Right ventricle myocardium superior (tissue), 1 donor: ENCODE measurements around the gene ENGASE. TPM values are rescaled to one million over a fixed set of nuclear protein-coding genes. Genes with fewer than 3 reads are reported as not detected.
A peak's percentile ranks its signal among the peaks of the same experiment; 100 is the strongest.

Experiments used
- ATAC-seq: fragments of 200-7000 bp; cut with Tn5 transposase; one replicate; pipeline ENCODE4 v1.9.1; 2020; ENCODE audit warnings: mild to moderate bottlenecking; ENCODE audit not compliant: poor library complexity
- DNase-seq: peaks from one replicate; pipeline ENCODE4 v3.0.0-alpha.2; 2020
- intact Hi-C: fragments of 100-400 bp; cut with DNase I; formaldehyde crosslinking; loops from one replicate; pipeline ENCODE4 v1.11.2; 2022
- total RNA-seq: library from RNA; stranded (reverse); fragmentation: NEBNext Ultra II Directional; extraction: Animal tissue kit (Norgen Biotek cat#: 25700); gene quantifications from one replicate; pipeline ENCODE4 v1.2.1, GENCODE V29; 2021
- donor health status: DM: no; HTN: yes; CAD: no; lungs with severe emphysema.

The ENGASE gene
- total RNA-seq, 1 donor from 2014 or later = 29.1 TPM

DNA sequence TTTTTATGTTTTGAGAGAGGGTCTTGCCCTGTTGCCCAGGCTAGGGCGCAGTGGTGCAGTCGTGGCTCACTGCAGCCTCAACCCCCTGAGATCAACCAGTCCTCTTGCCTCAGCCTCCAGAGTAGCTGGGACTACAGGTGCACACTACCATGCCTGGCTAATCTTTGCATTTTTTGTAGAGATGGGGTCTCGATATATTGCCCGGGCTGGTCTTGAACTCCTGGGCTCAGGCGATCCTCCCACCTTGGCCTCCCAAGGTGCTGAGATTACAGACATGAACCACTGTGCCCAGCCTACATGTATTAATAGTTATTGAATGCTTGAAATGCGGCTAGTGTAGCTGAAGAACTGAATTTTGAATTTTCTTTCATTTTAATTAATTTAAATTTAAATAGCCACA, 38.4 kb upstream of the ENGASE start:
- intact Hi-C loops = no loop called here
- no peak for DNase-seq
- no peak for ATAC-seq

DNA sequence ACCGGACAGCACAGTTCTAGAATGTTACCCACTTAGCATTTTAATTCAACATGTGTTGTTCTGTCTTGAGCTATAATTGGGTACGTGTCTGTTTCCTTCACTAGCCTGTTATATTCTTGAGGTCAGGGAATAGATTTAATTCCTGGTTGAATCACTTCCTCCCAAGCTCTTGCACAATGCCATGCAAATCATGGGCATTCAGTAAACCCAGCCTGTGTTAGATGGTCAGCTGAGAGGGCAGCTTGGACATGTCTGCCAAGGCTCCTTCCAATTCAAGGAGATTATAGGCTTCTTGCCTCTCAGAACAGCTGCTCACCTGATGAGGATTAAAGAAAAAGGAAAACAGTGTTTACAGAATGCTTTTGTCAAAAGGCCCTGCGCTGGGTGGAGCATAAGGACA, 38.0 kb upstream of the ENGASE start:
- DNase-seq (no peak), ATAC-seq (no peak)
- intact Hi-C loops = no loop called here

DNA sequence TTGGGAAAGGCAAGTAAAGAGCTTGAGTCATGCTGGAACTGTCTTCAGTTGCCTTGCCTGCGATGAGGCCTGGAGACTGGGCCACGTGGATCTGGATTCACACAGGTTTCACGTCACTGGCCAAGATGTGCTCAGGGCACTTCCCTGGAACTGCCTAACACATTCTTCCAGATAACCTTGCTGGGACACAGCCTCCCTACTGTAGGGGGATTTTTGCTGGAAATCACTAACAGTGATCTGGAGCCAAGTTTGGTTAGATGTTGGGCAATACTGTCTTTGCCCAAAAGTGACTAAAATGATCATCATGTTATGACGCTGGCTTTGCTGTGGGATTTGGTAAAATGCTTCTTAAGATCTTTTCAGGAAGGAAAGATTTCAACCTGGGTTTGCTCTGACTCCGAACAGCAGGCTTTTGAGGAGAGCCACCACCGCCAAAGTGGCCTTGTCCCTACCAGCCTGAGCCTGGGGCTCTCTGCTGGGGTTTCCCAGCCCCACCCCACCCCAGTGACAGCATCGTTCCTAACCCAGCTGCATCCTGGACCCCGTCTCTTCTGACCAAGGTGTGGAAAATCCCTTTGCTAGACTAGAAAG, 36.0 kb upstream of the ENGASE start:
- DNase-seq = peak; percentile 70
- peak; percentile 56 for ATAC-seq
- intact Hi-C loops = no loop called here

DNA sequence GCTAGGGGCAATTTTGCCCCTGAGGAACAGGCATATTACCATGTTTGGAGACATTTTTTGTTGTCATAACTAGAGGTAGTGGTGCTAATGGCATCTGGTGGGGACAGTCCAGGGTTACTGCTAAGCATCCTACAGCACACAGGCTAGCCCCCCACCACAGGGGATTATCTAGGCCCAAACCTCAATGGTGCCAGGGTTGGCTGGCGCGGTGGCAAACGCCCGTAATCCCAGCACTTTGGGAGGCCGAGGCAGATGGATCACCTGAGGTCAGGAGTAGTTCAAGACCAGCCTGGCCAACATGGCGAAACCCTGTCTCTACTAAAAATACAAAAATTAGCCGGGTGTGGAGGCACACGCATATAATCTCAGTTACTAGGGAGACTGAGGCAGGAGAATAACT, 35.5 kb upstream of the ENGASE start:
- no peak for ATAC-seq
- no peak for DNase-seq
- intact Hi-C loops = no loop called here

DNA sequence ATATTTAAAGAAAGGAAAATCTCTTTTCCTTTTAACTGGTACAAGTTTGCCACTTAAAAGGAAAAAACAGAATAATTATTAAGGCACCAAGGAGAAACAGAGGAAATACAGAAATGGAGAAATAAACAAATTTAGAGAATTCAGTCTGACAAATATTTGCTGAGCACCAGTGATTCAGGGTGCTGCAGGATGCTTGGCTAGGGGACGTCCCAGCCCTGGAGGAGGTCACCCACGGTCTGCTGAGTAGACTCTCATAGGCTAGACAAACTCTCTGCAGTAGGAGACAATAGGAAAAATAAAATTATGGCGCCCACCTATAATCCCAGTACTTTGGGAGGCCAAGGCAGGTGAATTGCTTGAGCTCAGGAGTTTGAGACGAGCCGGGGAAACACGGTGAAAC, 34.7 kb upstream of the ENGASE start:
- intact Hi-C loops = no loop called here
- DNase-seq (no peak), ATAC-seq (no peak)

DNA sequence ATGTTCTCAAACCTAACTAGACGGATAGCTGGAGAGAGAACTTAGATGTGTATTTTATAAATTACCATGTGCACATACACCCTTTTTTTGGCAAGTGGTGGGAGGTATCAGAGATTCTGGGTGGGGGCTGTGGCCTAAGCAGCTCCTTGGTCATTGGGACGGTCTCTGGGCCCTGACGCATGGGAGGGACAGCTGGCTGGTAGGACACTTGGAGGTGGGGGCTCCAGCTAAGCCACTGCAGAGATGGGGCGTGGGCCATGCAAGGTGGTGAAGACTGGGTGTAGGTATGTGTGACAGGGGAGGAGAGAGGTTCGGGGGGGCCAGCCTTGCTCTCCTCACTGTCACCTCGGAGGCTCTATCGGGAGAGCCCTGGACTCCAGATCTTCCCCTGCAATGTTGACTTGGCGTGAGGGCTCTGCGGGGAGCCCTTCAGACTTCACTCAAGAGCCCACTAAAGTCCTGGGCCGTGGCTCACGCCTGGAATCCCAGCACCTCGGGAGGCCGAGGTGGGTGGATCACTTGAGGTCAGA, 33.5 kb upstream of the ENGASE start:
- intact Hi-C loops = no loop called here
- ATAC-seq (no peak), DNase-seq (no peak)

DNA sequence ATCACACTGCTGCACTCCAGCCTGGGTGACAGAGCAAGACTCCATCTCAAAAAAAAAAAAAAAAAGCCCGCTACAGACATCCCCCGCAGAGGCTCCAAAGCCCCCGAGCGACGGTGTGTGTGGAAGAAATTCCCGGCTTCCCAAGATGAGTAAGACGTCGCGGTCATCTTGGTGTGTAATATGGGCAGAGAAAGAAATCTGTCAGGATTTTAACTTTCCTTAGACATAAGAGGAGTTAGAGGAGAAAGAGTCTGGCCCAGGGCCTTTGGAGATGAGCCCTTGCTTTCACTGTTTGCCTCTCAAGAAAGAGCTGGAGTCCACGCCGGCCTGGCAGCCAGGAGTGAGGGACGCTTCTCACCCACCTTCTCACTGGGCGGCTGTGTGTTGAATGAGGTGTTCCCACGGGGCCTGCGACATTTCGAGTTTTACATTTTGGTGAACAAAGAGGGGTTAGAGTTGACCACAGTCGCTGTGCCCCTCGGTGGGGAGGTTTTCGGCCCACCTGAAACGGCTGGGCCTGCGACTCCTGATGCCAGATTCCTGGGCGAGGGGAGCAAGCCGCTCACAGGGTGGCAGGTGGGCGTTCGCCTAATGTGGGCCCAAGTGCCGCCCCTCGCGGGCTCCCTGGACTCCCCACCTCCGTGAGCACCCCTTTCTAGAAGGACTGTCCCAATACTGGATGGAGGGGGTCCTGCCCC, 32.8 kb upstream of the ENGASE start:
- intact Hi-C loops = no loop called here
- ATAC-seq (no peak), DNase-seq (no peak)

DNA sequence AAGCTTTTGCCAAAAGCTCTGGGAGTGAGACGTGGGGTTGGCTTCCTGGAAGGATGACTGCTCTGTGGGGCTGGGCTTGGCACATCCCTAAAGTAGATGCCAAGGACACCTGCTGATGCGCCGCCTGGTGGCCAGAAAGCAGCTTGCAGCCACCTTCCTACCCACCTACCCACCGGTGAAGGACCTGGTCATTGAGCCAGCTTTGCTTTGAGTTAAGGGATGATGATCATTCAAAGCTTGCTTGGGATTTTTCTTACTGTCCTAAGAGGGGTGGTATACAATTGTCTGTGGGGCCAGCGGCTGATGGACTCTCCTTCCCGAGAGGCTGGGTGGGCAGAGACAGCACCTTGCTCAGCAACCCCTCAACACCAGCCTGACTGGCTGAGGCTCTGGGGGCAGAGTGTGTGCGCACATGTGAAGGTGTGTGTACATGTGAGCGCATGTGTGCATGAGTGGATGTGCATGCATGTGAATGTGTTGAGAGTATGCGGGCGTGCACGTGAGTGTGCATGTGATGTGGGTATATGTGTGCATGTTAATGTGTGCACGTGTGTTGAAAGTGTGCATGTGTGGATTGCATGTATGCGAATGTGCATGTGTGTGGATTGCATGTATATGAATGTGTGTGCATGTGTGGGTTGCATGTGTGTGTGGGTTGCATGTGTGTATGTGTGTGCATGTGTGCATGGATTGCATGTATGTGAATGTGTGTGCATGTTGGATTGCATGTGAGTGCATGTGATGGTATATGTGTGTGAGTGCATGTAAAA, 32.0 kb upstream of the ENGASE start:
- intact Hi-C loops = no loop called here
- peak; percentile 46 for ATAC-seq
- DNase-seq = peak; percentile 80

DNA sequence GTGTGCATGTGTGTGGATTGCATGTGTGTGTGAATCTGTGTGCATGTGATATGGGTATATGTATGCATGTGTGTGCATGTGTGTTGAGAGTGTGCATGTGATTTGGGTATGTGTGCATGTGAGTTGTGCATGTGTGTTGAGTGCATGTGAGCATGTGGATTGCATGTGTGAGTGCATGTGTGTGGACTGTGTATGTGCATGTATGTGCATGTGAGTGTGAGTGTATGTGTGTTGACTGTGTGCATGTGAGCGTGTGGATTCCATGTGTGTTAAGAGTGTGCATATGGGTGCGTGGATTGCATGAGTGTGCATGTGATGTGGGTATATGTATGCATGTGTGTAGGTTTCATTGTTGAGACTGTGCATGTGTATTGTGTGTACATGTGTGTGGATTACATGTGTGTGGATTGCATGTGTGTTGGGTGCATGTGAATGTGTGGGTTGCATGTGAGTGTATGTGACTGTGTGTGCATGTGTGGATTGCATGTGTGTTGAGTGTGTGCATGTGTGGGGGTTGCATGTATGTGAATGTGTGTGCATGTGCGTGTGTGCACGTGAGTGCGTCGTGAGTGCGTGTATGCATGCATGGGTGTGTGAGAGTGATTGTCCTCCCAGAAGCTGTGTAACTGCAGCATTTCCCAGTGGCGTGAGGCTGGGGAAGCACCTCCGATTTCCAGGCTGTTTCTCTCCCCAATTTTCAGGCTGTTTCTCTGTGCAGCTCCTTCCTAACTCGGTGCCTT, 31.3 kb upstream of the ENGASE start:
- intact Hi-C loops = no loop called here
- no peak for DNase-seq

DNA sequence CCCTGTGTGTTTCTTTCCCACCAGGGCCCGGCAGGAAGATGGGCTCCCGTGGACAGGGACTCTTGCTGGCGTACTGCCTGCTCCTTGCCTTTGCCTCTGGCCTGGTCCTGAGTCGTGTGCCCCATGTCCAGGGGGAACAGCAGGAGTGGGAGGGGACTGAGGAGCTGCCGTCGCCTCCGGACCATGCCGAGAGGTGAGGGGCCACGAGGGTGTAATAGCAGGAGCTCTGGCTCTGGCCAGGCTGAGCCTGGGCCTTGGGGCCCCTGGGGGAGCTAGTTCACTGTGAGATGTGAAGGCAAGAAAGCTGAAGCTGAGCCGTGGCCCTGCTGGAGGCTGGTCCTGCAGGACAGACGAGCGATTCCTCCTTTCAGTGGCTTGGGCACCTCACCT, 30.7 kb upstream of the ENGASE start:
- DNase-seq = no peak
- intact Hi-C loops = no loop called here
- ATAC-seq = no peak

More for the DNA sequence above, 31.3 kb upstream of the ENGASE start:
- ATAC-seq = no peak

DNA sequence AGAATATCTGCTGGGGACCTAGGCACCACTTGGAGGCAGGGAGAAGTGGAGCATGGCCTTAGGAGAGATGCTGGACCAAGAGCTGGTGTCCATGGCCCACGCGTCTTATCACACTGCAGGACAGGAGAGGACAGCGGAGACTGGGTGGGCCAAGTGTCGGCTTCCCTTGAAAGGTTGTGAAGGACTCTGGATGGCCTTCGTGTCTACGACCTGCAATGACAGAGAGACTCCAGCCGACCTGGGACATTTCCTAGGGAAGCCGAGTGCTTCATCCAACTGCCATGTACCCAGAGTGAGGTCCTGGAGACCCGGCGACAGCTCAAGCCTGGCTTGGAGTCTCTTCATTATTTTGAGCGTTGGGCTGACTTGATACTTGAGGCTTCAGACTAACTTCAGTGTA, 30.2 kb upstream of the ENGASE start:
- DNase-seq (no peak), ATAC-seq (no peak)
- intact Hi-C loops = no loop called here

DNA sequence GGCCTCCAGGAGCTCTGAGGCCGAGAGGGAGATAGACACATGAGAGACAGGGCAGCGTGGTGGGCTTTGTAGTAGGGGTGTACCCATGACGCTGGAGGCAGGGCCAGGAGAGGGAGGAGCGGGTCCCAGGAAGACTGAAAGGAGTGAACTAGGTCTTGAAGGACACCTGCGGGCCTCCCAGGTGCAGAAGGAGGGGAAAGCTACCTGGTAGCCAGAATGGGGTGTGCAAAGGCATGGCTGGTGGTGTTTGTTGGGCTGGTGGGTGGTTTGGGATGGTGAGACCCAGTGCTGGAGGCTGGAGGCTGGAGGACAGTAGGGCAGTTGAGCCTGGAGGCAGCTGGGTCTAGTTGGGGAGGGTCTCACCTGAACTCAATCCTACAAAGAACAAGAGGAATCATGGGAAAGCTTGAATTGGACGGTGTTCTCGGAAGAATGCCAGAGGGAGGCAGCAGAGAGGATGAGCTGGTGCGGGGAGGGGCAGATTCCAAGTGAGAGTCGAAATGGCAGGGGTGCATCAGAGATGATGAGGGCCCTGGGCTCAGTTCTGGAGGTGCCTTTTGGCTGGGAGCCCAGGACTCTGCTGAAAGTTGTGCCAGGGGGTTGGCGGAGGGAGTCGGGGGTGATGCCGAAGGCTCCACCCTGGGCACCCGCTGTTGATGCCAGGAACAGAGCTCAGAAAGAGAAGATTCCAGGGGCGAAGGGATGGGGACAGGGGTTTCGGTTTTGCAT, 29.5 kb upstream of the ENGASE start:
- DNase-seq = no peak
- intact Hi-C loops = no loop called here
- no peak for ATAC-seq

DNA sequence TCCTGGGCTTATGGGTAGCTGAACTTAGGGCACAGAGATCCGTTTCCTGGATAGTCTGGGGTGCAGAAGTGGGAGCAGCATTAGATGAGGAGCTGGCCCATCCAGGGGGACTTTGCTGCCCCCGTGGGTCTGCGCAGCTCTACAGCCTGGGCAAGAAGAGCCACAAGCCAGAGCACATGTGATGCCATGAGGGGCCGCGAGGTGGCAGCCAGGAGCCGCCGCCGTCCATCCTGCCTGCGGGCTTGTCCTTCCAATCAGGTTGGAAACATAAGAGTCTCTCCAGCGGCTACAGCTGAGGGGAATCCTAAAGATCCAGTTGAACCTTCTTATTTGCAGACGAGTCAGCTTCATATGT, 28.8 kb upstream of the ENGASE start:
- DNase-seq (peak; percentile 85), ATAC-seq (peak; percentile 78)
- intact Hi-C loops = no loop called here

DNA sequence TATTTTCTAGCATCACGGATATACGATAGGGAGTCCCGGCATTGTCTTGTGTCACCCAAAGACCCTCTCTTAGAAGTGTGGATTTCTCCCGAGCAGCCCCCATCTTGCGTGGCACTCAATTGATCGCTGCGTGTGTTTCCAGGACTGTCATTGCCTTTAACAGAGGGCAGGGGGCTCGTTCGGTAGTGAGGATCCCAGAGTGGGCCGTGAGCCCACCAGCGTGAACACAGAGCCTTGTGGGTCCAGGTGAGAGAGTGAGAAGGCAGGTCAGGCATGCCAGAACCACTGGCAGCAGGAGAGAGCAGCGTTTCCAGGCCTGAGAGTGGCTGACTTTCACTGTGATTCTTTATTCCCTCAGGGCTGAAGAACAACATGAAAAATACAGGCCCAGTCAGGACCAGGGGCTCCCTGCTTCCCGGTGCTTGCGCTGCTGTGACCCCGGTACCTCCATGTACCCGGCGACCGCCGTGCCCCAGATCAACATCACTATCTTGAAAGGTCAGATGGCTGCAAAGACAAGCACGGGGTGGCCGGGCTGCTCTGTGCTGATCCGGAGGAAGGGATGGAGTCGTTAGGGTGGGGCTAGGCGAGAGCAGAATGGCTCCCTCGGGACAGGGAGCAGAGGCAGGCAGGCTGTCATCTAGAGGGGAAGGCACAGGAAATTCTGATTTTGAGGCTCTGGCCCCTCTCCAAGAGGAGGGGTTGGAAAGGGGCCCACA, 28.3 kb upstream of the ENGASE start:
- peak; percentile 77 for DNase-seq
- ATAC-seq = peak; percentile 68
- intact Hi-C loops = no loop called here

DNA sequence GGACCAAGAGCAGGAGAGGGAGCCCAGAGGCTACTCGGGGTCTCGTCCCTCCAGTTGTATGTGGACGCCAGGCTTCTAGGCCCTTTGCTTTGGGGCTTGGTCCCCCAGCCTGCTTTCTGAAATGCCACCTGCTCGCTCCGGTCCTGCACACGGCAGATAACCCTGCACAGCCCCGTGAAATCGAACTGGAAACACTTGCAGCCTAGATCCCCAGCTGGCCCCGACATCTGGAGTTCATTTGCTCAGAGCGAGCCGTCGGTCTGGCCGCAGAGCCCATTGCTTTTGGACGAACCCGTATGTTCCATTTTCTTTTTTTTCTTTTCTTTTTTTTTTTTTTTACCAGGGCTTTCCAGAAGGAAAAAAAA, 27.7 kb upstream of the ENGASE start:
- peak; percentile 82 for DNase-seq
- ATAC-seq = peak; percentile 66
- intact Hi-C loops = no loop called here

DNA sequence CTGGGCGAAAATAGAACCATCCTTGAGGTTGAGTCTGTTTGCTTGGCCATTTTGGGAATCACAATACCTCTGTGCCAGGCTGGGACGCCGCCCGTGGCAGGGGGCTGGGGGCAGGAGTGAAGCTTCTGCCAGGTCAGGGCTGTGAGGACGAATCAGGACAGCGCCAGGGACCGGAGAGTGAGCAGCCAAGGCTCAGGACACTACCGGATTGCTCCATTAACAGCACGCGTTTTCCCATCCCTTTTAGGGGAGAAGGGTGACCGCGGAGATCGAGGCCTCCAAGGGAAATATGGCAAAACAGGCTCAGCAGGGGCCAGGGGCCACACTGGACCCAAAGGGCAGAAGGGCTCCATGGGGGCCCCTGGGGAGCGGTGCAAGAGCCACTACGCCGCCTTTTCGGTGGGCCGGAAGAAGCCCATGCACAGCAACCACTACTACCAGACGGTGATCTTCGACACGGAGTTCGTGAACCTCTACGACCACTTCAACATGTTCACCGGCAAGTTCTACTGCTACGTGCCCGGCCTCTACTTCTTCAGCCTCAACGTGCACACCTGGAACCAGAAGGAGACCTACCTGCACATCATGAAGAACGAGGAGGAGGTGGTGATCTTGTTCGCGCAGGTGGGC, 27.2 kb upstream of the ENGASE start:
- DNase-seq = peak; percentile 56
- intact Hi-C loops = no loop called here
- ATAC-seq = peak; percentile 21

DNA sequence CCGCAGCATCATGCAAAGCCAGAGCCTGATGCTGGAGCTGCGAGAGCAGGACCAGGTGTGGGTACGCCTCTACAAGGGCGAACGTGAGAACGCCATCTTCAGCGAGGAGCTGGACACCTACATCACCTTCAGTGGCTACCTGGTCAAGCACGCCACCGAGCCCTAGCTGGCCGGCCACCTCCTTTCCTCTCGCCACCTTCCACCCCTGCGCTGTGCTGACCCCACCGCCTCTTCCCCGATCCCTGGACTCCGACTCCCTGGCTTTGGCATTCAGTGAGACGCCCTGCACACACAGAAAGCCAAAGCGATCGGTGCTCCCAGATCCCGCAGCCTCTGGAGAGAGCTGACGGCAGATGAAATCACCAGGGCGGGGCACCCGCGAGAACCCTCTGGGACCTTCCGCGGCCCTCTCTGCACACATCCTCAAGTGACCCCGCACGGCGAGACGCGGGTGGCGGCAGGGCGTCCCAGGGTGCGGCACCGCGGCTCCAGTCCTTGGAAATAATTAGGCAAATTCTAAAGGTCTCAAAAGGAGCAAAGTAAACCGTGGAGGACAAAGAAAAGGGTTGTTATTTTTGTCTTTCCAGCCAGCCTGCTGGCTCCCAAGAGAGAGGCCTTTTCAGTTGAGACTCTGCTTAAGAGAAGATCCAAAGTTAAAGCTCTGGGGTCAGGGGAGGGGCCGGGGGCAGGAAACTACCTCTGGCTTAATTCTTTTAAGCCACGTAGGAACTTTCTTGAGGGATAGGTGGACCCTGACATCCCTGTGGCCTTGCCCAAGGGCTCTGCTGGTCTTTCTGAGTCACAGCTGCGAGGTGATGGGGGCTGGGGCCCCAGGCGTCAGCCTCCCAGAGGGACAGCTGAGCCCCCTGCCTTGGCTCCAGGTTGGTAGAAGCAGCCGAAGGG, 26.4 kb upstream of the ENGASE start:
- ATAC-seq (no peak), DNase-seq (no peak)
- intact Hi-C loops = no loop called here
